GOT3 (cell line): Measurements from ENCODE around the gene RNF227.

ENCODE experiments used
- DNase-seq: peaks from one replicate; lab custom pipeline; 2025; ENCODE audit warnings: mixed read lengths; lab: John Stamatoyannopoulos, UW

The RNF227 gene

DNA sequence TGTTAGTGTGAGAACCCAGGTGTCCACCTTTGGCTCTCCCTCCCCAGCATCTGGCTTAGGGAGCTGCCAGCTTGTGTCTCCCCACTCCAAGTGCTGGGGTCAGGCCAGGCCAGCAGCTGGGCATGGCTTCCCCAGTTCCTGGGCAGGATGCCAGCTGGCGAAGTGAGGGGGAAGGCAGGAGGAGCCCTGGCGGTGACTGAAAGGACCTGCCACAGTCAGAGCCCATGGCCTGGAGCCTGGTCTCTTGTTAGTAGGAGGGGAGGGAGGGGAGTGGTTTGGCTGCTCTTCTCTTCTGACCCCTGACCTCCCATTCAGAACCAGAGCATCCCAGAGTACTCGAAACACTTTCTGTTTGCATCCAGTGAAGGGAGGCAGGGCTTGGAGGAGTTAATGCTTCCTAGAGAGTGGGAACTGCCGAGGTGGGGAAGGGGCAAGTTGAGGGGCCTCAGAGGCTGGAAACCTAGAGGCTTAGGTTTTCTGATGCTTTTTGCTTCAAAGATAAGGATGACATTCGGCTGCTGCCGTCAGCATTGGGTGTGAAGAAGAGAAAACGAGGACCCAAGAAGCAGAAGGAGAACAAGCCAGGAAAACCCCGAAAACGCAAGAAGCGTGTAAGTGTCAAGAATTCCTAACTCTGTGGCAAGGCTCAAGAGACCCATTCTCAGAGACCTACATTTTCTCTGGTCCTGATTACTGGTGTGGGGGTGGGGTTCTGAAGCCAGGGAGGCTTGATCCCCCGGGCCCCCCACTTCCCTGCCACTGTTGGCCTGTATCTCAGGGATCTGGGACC lies 26.7 kb downstream of the RNF227 start:
- DNase-seq, result no peak

GRCh38 chr17:7888184-7888920 lies 27.7 kb downstream of the RNF227 start, which contains the start of gene CHD3:
Gene CHD3 (plus strand): TSS chr17:7888789. CDS start chr17:7889001, 212 bp downstream.
- no peak for DNase-seq

GRCh38 chr17:7887482-7888183 lies 28.5 kb downstream of the RNF227 start:
- peak; percentile 50 for DNase-seq

DNA sequence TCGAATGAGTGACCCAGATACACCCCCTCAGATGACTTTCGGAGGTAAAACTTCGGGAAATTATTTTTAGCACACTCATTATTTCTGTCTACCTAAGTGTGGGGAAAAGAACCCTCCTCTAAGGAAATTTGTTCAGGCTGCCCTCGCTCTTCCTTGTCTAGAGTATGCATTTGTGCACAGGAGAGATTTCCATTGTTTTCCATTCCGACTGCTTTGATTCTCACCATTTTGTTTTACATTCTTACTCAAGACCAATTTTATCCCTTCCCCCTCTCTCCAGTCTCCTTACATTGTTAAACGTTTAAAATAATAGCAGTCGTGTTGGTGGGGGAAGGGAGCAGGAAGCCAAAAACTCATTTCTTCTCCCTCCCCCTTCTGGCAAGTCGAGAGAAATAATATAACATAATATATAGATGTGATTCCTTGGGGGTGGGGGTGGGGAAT lies 29.0 kb downstream of the RNF227 start:
- no peak for DNase-seq

- no peak for DNase-seq
Observed at GRCh38 chr17:7886227-7887037, 29.7 kb downstream of the RNF227 start.

DNA sequence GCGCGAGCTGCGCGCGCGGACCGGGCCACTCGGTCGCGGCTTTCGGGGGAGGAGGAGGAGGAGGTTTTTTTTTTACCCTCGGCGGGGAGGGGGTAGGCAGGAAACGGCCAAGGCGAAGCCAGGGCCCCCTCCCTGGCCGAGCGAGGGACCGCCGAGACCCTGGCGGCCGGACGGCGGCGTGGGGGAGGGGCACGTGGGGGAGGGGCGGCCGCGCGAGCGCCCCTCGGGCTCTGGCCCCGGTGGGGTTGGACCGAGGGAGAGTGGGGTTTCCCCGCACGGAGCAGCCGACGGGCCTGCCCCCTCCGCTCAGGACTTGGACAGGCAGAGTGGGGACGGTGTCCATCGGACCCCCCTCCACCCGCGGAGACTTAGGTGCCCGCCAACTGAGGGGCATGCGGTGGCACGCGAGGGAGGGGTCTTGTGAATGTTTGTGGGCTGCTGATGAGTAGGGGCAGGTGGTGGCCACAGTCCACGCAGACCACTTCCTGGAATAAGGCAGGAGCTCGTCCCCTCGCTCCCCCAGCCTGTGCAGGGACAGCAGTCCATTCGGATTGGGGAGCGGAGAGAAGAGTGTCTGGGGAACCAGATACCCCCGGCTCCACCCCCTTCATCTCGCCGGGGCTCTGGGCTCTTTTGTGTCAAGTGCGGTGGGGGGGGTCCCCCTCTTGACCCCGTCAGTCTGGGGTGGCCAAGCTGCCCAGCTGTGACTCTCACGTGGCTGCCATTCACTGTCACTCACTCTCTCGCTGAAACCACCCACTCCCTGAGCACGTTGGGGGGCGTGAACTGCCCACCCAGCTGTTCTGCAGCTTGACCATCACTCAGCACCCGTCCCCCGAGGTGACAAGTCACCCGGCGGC lies 30.5 kb downstream of the RNF227 start:
- no peak for DNase-seq

DNA sequence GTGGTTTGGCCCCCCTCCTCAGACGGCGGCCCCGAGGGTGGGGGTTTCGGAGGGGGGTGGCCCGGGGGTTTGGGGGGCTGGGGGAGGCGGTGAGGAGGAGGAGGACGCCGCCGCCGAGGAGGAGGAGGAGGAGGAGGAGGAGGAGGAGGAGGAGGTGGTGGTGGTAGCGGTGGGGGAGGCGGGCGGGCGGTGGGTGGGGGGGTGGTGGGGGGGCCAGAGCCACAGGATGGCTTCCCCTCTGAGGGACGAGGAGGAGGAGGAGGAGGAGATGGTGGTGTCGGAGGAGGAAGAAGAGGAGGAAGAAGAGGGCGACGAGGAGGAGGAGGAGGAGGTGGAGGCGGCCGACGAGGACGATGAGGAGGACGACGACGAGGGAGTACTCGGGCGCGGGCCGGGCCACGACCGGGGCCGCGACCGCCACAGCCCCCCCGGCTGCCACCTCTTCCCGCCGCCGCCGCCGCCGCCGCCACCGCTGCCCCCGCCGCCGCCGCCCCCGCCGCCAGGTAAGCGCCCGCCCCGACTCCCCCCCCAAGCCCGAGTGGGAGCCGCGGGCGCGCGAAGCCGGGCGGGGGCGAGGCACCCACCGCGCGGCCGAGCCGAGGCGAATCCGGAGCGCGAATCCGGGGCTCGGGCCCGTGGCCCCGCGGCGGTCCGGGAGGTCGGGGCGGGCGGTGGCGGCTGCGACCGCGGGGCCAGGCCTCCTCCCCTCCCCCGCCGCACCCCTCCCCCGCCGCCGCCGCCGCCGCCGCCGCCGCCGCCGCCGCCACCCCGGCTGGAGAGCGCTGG lies 31.3 kb downstream of the RNF227 start:
- no peak for DNase-seq

DNA sequence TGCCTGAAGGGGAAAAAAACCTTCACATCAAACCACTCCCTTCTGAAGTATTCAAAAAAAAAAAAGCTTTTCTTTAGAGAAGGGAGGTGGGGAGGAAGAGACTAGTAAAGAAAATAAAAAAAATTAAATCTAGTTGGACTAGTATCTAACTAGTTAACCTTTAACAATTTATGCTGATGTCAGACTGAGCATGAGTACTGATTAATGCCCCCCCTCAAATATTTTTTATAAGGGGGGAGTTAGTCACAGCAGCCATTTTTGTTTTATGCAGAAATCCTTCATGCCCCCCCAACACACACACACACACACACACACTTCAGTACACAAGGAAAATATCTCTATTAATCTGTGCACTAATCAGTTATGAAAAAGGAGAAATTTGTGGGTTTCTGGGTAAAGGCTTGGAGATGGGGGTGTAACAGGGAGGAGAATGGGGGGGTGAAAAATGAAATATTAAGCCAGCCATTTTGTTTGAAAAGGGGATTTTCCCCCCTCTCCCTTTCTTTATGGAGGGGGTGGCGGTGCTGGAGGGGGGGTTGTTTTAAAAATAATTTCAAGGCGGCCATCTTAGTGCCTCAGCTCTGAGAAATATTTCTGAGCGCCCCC lies 32.2 kb downstream of the RNF227 start:
- DNase-seq, result no peak

GRCh38 chr17:7882629-7883028 lies 33.5 kb downstream of the RNF227 start:
- DNase-seq, result no peak

DNA sequence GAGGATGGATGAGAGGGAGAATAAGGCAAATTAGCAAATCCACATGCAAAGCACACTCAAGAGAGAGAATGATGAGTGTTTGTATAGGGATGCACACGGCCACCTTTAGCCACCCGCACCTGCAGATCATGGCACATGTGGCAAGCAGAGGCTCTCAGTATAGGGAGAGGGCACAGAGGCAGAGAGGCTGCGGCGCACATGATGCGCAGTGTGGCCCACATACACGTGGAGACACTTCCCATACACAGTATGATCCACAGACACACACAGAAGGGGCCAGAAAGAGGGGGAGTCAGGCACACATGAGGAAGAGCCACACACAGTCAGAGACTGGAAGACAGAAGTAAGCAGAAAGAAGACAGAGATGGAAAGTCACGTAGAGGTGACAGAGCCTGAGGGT lies 34.0 kb downstream of the RNF227 start:
- no peak for DNase-seq

DNA sequence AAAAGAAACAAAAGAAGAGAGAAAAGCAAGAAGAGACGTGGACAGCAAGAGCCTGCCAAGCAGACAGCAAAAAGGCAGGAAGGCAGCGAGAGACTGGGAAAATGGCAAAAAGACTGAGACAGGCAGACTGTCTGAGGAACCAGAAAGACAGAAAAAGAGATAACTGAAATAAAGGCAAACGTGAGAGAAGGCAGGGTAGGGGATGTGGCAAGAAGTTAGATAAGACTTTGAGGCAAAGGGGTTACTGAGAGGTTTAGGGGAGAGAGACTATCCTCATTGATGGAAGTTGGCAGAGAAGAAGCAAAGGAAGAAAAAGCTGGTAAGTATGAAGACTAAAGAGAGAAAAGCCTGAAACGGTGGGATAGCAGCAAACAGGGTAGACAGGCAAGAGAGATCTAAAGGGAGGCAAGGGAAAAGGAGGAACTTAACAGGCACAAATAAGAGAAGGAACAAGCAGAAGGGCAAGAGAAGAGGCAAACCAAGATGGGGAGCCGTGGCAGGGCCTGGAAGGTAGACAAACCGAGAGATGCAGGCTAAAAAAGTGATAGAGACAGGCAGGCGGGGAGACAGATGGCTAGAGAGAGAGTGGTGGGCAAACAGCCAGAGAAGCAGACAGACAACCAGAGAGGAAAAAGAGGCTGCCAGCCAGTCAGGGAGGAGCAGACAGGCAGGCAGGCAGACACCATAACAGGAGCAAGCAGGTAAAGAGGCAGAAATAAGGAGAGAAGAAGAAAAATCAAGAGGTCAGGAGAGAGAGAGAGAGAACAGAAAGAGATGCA lies 34.6 kb downstream of the RNF227 start:
- DNase-seq, result no peak

- no peak for DNase-seq
Observed at GRCh38 chr17:7880076-7880868, 35.8 kb downstream of the RNF227 start.

- no peak for DNase-seq
Observed at GRCh38 chr17:7878234-7878633, 37.9 kb downstream of the RNF227 start.

- DNase-seq, result no peak
Observed at GRCh38 chr17:7875804-7876370, 40.2 kb downstream of the RNF227 start.

DNA sequence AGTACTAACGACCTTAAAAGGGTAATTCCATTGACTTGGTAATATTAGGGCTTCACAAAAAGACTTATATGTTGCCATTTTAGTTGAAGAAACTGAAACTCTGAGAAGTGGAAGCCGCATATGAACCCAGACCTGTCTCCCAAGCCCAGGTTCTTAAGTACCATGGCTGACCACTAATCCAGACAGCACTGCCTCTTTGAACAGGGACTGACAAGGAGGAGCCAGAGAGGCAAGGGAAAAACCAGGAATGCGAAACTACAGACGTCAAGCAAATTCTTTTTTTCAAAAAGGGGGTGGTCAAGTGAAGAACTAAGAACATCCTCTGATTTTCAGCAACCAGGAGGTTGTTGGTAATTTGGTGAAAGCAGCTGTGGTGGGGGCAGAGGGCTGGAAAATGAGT lies 43.0 kb downstream of the RNF227 start:
- no peak for DNase-seq

GRCh38 chr17:7867881-7868329 lies 48.2 kb downstream of the RNF227 start:
- no peak for DNase-seq

DNA sequence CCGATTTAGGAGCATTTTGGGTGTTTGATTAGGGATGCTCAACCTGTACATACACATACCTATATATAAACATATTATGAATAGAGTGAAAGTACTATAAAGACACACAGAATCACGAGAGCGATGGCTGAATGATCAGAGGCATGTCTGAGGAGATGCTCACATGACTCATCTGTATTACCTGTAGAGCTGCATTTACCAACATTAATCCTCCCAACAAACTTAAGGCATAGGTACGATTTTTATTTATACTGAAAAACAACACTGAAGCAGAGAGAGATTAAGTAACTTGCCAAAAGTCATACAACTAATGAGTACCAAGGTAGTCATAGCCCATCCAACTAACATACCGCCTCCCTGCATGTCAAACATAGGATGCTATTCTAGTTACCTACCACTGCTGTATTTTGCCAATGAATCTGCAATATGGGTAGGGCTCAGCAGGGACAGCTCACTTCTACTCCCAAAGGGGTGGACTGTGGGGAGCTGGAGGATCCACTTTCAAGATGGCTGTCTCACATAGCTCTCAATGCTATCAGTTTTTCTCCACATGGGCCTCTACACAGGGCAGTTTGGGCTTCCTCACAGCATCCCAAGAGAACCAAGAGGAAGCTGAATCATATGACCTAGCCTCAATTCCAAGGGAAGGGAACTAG lies 51.0 kb downstream of the RNF227 start:
- no peak for DNase-seq
